T follicular helper cell (primary cell): ENCODE measurements around the gene KIAA1210.

Experiments
- DNase-seq: peaks from one replicate; pipeline ENCODE4 v3.0.0-alpha.2; 2020; ENCODE audit warnings: low read depth

KIAA1210 gene

GRCh38 chrX:119093991-119094735, 33.4 kb downstream of the KIAA1210 start:
- no peak for DNase-seq

GRCh38 chrX:119090627-119091026, 37.0 kb downstream of the KIAA1210 start:
- no peak for DNase-seq

GRCh38 chrX:119089619-119090018, 38.0 kb downstream of the KIAA1210 start:
- no peak for DNase-seq

- no peak for DNase-seq
Observed at GRCh38 chrX:119087121-119087520, 40.5 kb downstream of the KIAA1210 start.

- no peak for DNase-seq
Observed at GRCh38 chrX:119084766-119085165, 42.8 kb downstream of the KIAA1210 start.

GRCh38 chrX:119082278-119082677, 45.3 kb downstream of the KIAA1210 start:
- DNase-seq, result no peak

GRCh38 chrX:119075270-119076025, 52.2 kb downstream of the KIAA1210 start:
- no peak for DNase-seq

GRCh38 chrX:119073911-119074310, 53.7 kb downstream of the KIAA1210 start:
- DNase-seq, result no peak

- DNase-seq, result no peak
Observed at GRCh38 chrX:119073200-119073905, 54.3 kb downstream of the KIAA1210 start.

- no peak for DNase-seq
Observed at GRCh38 chrX:119072744-119073143, 54.9 kb downstream of the KIAA1210 start, which contains the start of gene CT47C1. Gene CT47C1 (plus strand): TSS chrX:119072993. CDS start chrX:119073226, 233 bp downstream.

GRCh38 chrX:119071381-119071780, 56.2 kb downstream of the KIAA1210 start:
- DNase-seq, result no peak

GRCh38 chrX:119069762-119070161, 57.9 kb downstream of the KIAA1210 start:
- DNase-seq, result no peak

- no peak for DNase-seq
Observed at GRCh38 chrX:119069128-119069527, 58.5 kb downstream of the KIAA1210 start.

GRCh38 chrX:119067023-119067739, 60.4 kb downstream of the KIAA1210 start:
- DNase-seq, result no peak

GRCh38 chrX:119063428-119063827, 64.2 kb downstream of the KIAA1210 start:
- no peak for DNase-seq

- DNase-seq, result no peak
Observed at GRCh38 chrX:119062750-119063374, 64.8 kb downstream of the KIAA1210 start.

- no peak for DNase-seq
Observed at GRCh38 chrX:119055687-119056086, 71.9 kb downstream of the KIAA1210 start.

- DNase-seq, result no peak
Observed at GRCh38 chrX:119045884-119046283, 81.7 kb downstream of the KIAA1210 start.

GRCh38 chrX:119042996-119043395, 84.6 kb downstream of the KIAA1210 start:
- DNase-seq, result no peak

- DNase-seq, result no peak
Observed at GRCh38 chrX:119042040-119042439, 85.6 kb downstream of the KIAA1210 start.

GRCh38 chrX:119041175-119041574, 86.4 kb downstream of the KIAA1210 start:
- no peak for DNase-seq
